ENCODE measurements around the gene CELA2B.

DNA sequence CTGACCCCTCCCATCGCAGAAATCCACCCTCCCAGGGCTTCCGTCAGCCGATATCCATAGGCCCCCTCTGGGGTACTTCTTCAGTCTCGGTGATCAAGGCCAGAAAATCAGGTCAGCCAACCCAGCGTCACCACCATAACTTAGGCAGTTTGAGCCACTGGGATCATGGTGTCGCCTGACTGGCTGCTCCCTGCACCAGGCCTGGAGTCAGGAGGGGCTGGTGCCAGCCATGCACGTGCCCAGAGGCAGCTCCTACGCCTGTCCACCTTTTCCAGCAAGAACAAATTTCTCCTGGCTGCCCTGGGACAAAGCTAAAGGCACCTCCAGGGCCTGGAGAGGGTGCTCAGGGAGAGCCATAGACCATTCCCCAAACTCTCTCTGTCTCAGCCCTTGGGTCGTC lies 42.4 kb upstream of the CELA2B start:
- no peak for TF ChIP-seq RXRA (IDR thresholded peaks at IDR 0.05)
- TF ChIP-seq, protein P1, sequence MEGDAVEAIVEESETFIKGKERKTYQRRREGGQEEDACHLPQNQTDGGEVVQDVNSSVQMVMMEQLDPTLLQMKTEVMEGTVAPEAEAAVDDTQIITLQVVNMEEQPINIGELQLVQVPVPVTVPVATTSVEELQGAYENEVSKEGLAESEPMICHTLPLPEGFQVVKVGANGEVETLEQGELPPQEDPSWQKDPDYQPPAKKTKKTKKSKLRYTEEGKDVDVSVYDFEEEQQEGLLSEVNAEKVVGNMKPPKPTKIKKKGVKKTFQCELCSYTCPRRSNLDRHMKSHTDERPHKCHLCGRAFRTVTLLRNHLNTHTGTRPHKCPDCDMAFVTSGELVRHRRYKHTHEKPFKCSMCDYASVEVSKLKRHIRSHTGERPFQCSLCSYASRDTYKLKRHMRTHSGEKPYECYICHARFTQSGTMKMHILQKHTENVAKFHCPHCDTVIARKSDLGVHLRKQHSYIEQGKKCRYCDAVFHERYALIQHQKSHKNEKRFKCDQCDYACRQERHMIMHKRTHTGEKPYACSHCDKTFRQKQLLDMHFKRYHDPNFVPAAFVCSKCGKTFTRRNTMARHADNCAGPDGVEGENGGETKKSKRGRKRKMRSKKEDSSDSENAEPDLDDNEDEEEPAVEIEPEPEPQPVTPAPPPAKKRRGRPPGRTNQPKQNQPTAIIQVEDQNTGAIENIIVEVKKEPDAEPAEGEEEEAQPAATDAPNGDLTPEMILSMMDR (IDR thresholded peaks at IDR 0.05; ENCODE audit: low read depth, low read length, missing input control), result no peak
- no peak for TF ChIP-seq SP1 (IDR thresholded peaks at IDR 0.05)
- TF ChIP-seq, protein P2, sequence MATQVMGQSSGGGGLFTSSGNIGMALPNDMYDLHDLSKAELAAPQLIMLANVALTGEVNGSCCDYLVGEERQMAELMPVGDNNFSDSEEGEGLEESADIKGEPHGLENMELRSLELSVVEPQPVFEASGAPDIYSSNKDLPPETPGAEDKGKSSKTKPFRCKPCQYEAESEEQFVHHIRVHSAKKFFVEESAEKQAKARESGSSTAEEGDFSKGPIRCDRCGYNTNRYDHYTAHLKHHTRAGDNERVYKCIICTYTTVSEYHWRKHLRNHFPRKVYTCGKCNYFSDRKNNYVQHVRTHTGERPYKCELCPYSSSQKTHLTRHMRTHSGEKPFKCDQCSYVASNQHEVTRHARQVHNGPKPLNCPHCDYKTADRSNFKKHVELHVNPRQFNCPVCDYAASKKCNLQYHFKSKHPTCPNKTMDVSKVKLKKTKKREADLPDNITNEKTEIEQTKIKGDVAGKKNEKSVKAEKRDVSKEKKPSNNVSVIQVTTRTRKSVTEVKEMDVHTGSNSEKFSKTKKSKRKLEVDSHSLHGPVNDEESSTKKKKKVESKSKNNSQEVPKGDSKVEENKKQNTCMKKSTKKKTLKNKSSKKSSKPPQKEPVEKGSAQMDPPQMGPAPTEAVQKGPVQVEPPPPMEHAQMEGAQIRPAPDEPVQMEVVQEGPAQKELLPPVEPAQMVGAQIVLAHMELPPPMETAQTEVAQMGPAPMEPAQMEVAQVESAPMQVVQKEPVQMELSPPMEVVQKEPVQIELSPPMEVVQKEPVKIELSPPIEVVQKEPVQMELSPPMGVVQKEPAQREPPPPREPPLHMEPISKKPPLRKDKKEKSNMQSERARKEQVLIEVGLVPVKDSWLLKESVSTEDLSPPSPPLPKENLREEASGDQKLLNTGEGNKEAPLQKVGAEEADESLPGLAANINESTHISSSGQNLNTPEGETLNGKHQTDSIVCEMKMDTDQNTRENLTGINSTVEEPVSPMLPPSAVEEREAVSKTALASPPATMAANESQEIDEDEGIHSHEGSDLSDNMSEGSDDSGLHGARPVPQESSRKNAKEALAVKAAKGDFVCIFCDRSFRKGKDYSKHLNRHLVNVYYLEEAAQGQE (IDR thresholded peaks at IDR 0.05), result no peak
- no peak for TF ChIP-seq EGR1 (IDR thresholded peaks at IDR 0.05; ENCODE audit: low read depth in 2 of 2)
